ENCODE results near the gene UBR4. TPM values are rescaled to one million over a fixed set of nuclear protein-coding genes. Genes with fewer than 3 reads are reported as not detected.

The UBR4 gene
- total and polyA plus RNA-seq, 4 experiments from 2014 or later, result 3.8 to 154 (median 89.6) TPM

DNA sequence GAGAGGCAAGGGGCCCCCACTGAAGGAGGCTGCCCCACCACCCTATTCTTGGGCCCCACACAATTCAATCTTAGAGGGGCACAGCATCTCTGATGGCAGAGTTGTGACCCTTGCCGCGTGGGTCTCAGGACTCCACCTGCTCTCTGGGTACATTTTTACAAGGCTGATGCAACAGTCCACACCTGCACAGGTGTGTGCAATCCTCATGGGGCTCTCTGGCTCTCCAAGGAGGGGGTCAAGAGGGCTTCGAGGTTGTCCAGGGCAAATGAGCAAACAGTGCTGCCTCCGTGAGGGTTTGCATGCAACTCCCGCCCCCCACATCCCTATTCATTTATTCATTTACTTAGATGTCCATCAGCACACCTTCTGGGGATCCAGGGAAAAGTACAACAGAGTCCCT is 172.0 kb downstream of the UBR4 start:
- H3K27me3 Mint-ChIP-seq, result peaks cover 12 to 30% of the 10 kb centered on the region in 2 donors
- no peaks in the 10 kb centered on the region for H3K36me3 Mint-ChIP-seq
- no peaks in the 10 kb centered on the region for H3K27me3 ChIP-seq (ENCODE audit: insufficient read depth, low read length)
- H3K36me3 ChIP-seq (ENCODE audit: insufficient read depth, low read length), result no peaks in the 10 kb centered on the region
- POLR2A ChIA-PET (ENCODE audit: partially characterized antibody), result no interaction called here
- intact Hi-C loops (cut with micrococcal nuclease), result no loop called here
- no peak overlapping the region for H3K27ac Mint-ChIP-seq
- H3K9me3 ChIP-seq (ENCODE audit: control insufficient read depth in 1 of 2, low read length in 2 of 2), result no peaks in the 10 kb centered on the region
- no peaks in the 10 kb centered on the region for H3K4me1 Mint-ChIP-seq
- H3K4me3 Mint-ChIP-seq, result no peak overlapping the region
- H3K27ac ChIP-seq (ENCODE audit: low read depth, low read length), result no peak overlapping the region
- H3K4me1 ChIP-seq (ENCODE audit: insufficient read depth, low read length), result no peaks in the 10 kb centered on the region
- no peak overlapping the region for H3K4me3 ChIP-seq (ENCODE audit: low read length in 2 of 2)
- no peak for DNase-seq
- H3K9me3 Mint-ChIP-seq, result no peaks in the 10 kb centered on the region
- CTCF ChIA-PET (ENCODE audit: partially characterized antibody), result interaction anchor here (1.5 kb wide), 1 partner anchor 12 kb away, joined by 3 read pairs; no protein-coding TSS in a partner anchor

DNA sequence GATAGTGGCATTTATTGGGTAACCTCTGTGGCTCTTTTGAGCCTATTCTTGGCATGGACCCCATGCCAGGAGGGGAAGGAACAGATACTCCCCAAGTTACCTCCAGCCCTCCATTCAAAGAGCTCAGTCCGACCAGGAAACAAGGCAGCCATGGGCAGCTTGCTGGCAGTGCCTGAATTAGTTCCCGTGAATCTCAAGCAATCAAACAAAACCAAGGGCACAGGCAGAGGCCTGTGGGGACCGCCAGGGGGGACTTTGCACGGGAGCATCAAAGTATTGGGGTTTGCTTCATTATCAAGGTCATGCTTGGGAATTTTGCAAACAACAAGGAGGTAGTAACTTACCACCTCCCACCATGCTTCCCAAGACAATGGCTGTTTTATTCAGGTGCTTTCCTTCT is 172.4 kb downstream of the UBR4 start:
- POLR2A ChIA-PET (ENCODE audit: partially characterized antibody), result no interaction called here

DNA sequence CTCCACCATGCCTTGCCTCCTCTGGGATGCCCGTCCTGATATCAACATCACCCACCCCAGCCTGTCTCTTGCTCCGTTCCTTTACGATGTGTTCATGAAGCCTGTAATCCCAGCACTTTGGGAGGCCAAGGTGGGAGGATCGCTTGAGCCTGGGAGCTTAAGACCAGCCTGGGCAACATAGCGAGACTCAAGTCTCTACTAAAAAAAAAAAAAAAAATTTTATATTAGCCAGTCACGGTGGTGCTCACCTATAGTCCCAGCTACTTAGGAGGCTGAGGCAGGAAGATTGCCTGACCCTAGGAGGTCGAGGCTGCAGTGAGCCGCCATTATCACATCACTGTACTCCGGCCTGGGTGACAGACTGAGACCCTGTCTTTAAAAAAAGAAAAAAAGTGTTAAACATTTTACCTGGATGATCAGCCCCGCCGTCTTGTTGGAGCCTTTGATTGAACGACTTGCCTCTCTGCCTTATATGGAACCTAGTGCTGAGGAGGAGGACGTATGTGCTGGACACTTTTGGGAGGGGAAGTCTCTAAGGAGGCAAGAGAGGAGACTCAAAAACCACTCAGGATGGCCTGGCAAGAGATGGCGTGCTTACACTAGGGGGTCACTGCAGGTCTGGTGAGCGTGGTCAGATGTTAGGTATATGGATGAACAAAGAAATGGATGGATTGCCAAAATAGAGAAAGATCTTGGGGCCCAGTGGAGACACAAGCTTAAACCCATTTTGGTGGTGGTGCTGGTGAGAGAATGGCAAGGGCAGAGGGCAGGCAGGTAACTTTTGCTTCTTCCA is 173.1 kb downstream of the UBR4 start:
- Histone ChIP-seq H3K27ac (ENCODE audit: low read depth, low read length) (no peak overlapping the region), H3K36me3 (ENCODE audit: insufficient read depth, low read length) (no peaks in the 10 kb centered on the region), H3K9me3 (ENCODE audit: control insufficient read depth in 1 of 2, low read length in 2 of 2) (no peaks in the 10 kb centered on the region), H3K27me3 (ENCODE audit: insufficient read depth, low read length) (no peaks in the 10 kb centered on the region), H3K4me3 (ENCODE audit: low read length in 2 of 2) (no peak overlapping the region), H3K4me1 (ENCODE audit: insufficient read depth, low read length) (no peaks in the 10 kb centered on the region)
- no peak overlapping the region for H3K4me3 Mint-ChIP-seq
- ChIA-PET CTCF (ENCODE audit: partially characterized antibody) (interaction anchor here (1.5 kb wide), 1 partner anchor 11 kb away, joined by 3 read pairs; no protein-coding TSS in a partner anchor), POLR2A (ENCODE audit: partially characterized antibody) (no interaction called here)
- H3K27ac Mint-ChIP-seq, result no peak overlapping the region
- intact Hi-C loops (cut with micrococcal nuclease), result no loop called here
- no peaks in the 10 kb centered on the region for H3K9me3 Mint-ChIP-seq
- no peaks in the 10 kb centered on the region for H3K4me1 Mint-ChIP-seq
- no peaks in the 10 kb centered on the region for H3K36me3 Mint-ChIP-seq
- H3K27me3 Mint-ChIP-seq, result peaks cover 9 to 23% of the 10 kb centered on the region in 2 donors
- DNase-seq, result no peak

More for the DNA sequence above, 172.4 kb downstream of the UBR4 start:
- Histone ChIP-seq H3K27me3 (ENCODE audit: insufficient read depth, low read length) (no peaks in the 10 kb centered on the region), H3K4me1 (ENCODE audit: insufficient read depth, low read length) (no peaks in the 10 kb centered on the region), H3K27ac (ENCODE audit: low read depth, low read length) (no peak overlapping the region), H3K36me3 (ENCODE audit: insufficient read depth, low read length) (no peaks in the 10 kb centered on the region), H3K9me3 (ENCODE audit: control insufficient read depth in 1 of 2, low read length in 2 of 2) (no peaks in the 10 kb centered on the region), H3K4me3 (ENCODE audit: low read length in 2 of 2) (no peak overlapping the region)
- Mint-ChIP-seq H3K9me3 (no peaks in the 10 kb centered on the region), H3K4me1 (no peaks in the 10 kb centered on the region), H3K27me3 (peaks cover 9 to 30% of the 10 kb centered on the region in 2 donors), H3K27ac (no peak overlapping the region), H3K4me3 (no peak overlapping the region), H3K36me3 (no peaks in the 10 kb centered on the region)
- intact Hi-C loops (cut with micrococcal nuclease), result no loop called here
- CTCF ChIA-PET (ENCODE audit: partially characterized antibody), result interaction anchor here (1.5 kb wide), 1 partner anchor 12 kb away, joined by 3 read pairs; no protein-coding TSS in a partner anchor
- no peak for DNase-seq

DNA sequence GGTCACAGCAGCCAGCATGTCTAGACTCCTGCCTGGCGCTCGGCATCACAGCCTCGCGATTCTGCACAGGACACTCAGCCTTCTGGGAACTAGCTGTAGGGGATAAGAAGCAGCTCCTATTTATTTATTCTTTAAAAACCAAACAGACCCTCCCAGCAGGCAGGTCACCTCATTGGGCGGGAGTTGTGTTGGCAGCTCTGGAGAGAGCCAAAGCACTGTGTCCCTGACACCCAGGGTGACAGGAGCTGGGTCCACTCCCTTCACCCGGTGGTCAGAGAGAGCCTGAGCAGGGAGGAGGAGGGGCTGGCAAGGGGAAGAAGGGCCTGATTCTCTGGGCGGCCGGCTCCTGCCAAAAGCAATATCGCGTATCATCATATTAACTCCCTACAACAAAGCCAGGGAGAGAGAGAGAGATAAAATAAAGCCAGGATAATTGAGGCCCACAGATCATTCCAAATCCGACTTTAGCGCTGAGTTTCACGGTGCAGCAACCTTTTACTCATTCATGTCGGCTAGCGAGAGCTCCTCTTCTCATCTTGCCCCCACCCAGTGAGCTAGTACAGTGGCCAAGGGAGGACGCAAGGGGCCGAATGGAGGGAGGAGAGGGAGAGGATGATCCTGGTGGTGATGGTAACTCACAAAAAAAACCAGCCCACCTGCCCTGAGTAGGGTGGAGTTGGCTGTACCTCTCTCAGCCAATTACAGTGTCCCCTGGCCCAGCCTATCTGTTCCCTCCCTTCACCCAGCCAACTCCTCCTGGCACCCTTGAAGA is 173.8 kb downstream of the UBR4 start:
- Histone ChIP-seq H3K4me3 (ENCODE audit: low read length in 2 of 2) (no peak overlapping the region), H3K27ac (ENCODE audit: low read depth, low read length) (no peak overlapping the region), H3K9me3 (ENCODE audit: control insufficient read depth in 1 of 2, low read length in 2 of 2) (no peaks in the 10 kb centered on the region), H3K27me3 (ENCODE audit: insufficient read depth, low read length) (no peaks in the 10 kb centered on the region), H3K36me3 (ENCODE audit: insufficient read depth, low read length) (no peaks in the 10 kb centered on the region), H3K4me1 (ENCODE audit: insufficient read depth, low read length) (no peaks in the 10 kb centered on the region)
- H3K9me3 Mint-ChIP-seq, result no peaks in the 10 kb centered on the region
- no peaks in the 10 kb centered on the region for H3K4me1 Mint-ChIP-seq
- no peak overlapping the region for H3K27ac Mint-ChIP-seq
- H3K36me3 Mint-ChIP-seq, result no peaks in the 10 kb centered on the region
- H3K4me3 Mint-ChIP-seq, result no peak overlapping the region
- intact Hi-C loops (cut with micrococcal nuclease), result no loop called here
- DNase-seq, result no peak
- ChIA-PET CTCF (ENCODE audit: partially characterized antibody) (interaction anchor here (1.5 kb wide), 1 partner anchor 10 kb away, joined by 3 read pairs; no protein-coding TSS in a partner anchor), POLR2A (ENCODE audit: partially characterized antibody) (no interaction called here)
- peaks cover 9 to 20% of the 10 kb centered on the region in 2 donors for H3K27me3 Mint-ChIP-seq

DNA sequence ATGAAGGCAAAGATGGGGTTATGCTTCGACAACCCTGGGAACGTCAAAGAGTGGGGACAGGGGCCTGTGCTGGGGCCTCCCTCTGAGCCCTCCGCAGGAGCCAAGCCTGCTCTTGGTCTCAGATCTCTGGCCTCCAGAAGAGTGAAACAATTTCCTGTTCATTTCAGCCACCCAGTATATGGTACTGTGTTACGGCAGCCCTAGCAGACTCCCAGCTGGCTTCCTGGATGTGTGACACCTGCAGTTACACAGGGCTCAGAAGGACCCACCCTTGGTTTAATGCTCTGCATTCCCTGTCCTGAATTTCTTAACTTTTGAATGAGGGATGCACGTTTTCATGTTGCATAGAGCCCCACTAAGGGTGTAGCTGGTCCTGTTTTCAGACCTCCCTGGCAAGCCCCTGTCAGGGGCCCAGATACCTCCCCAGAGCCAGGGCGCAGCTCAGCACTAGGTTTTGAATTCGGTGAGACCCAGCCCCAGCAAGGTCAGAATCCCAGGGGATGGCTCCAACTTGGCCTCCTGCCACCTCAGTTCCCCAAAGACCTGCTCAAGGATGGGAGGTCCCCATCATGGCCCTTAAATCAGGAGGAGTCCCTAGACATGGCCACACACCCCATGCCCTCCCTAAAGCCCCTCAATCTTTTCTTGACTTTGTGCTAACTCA is 174.6 kb downstream of the UBR4 start:
- H3K27me3 ChIP-seq (ENCODE audit: insufficient read depth, low read length), result no peaks in the 10 kb centered on the region
- H3K36me3 ChIP-seq (ENCODE audit: insufficient read depth, low read length), result no peaks in the 10 kb centered on the region
- POLR2A ChIA-PET (ENCODE audit: partially characterized antibody), result no interaction called here
- no peak for DNase-seq
- peaks cover 9 to 15% of the 10 kb centered on the region in 2 donors for H3K27me3 Mint-ChIP-seq
- no peaks in the 10 kb centered on the region for H3K9me3 Mint-ChIP-seq
- no peaks in the 10 kb centered on the region for H3K4me1 ChIP-seq (ENCODE audit: insufficient read depth, low read length)
- H3K4me3 Mint-ChIP-seq, result no peak overlapping the region
- H3K27ac ChIP-seq (ENCODE audit: low read depth, low read length), result no peak overlapping the region
- no peaks in the 10 kb centered on the region for H3K9me3 ChIP-seq (ENCODE audit: control insufficient read depth in 1 of 2, low read length in 2 of 2)
- no peaks in the 10 kb centered on the region for H3K4me1 Mint-ChIP-seq
- no peak overlapping the region for H3K4me3 ChIP-seq (ENCODE audit: low read length in 2 of 2)
- H3K27ac Mint-ChIP-seq, result no peak overlapping the region
- no peaks in the 10 kb centered on the region for H3K36me3 Mint-ChIP-seq
- intact Hi-C loops (cut with micrococcal nuclease), result no loop called here
- CTCF ChIA-PET (ENCODE audit: partially characterized antibody), result no interaction called here

DNA sequence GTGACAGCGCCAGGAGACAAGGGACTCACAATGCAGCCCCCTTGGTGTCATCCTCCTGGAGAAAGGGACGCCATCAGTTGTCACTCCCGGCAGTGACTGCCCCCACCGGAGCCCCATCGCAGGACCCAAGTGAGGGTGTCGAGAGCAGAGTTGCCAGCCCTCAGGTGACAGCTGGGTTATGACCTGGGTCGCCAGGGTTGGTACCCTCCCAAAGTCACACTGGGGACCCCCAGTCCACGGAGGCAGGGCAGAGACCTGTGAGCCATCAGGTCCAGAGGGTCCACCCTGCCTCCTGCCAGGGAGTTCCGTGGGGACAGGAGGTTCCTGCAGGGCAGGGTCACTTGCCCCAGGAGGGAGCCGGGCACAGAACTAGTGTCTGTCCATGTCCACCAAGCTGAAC is 175.3 kb downstream of the UBR4 start:
- Mint-ChIP-seq H3K27ac (no peak overlapping the region), H3K36me3 (no peaks in the 10 kb centered on the region), H3K9me3 (no peaks in the 10 kb centered on the region), H3K4me3 (no peak overlapping the region), H3K4me1 (no peaks in the 10 kb centered on the region), H3K27me3 (peaks cover 6 to 11% of the 10 kb centered on the region in 2 donors)
- H3K4me1 ChIP-seq (ENCODE audit: insufficient read depth, low read length), result no peaks in the 10 kb centered on the region
- no peak overlapping the region for H3K27ac ChIP-seq (ENCODE audit: low read depth, low read length)
- ChIA-PET POLR2A (ENCODE audit: partially characterized antibody) (no interaction called here), CTCF (ENCODE audit: partially characterized antibody) (no interaction called here)
- no peak overlapping the region for H3K4me3 ChIP-seq (ENCODE audit: low read length in 2 of 2)
- no peaks in the 10 kb centered on the region for H3K36me3 ChIP-seq (ENCODE audit: insufficient read depth, low read length)
- no peaks in the 10 kb centered on the region for H3K27me3 ChIP-seq (ENCODE audit: insufficient read depth, low read length)
- no peaks in the 10 kb centered on the region for H3K9me3 ChIP-seq (ENCODE audit: control insufficient read depth in 1 of 2, low read length in 2 of 2)
- DNase-seq, result no peak
- intact Hi-C loops (cut with micrococcal nuclease), result no loop called here

All from CD4-positive, alpha-beta memory T cell (primary cell).